ENCODE data around the gene JPT1. TPM values are rescaled to one million over a fixed set of nuclear protein-coding genes. Genes with fewer than 3 reads are reported as not detected.
A peak's percentile ranks its signal among the peaks of the same experiment; 100 is the strongest.

The JPT1 gene
- total and polyA plus RNA-seq, 10 donors: 47.1 to 192 (median 99.5) TPM

GRCh38 chr17:75109046-75109406 lies 45.3 kb downstream of the JPT1 start:
- Histone ChIP-seq H3K4me3 (peak overlapping the region; percentile 55 to 90 (median 77)), H3K36me3 (peaks cover 0 to 22% (median 0%) of the 10 kb centered on the region in 6 donors), H3K27ac (peak overlapping the region in 3 of 8 donors; percentile 87 to 91 (median 88)), H3K4me1 (peaks cover 21 to 62% (median 36%) of the 10 kb centered on the region in 6 donors), H3K9me3 (no peaks in the 10 kb centered on the region), H3K27me3 (replicated peaks in 1 of 7) (no peaks in the 10 kb centered on the region)
- DNase-seq: no peak
- WGBS, 5 donors: 2 to 8% (median 4%) methylated on average over 11 to 22 of the region's 22 CpGs
- intact Hi-C loops (cut with DNase I; ENCODE audit: low total_unique reads): no loop called here
- TF ChIP-seq POLR2AphosphoS5 (IDR thresholded peaks at IDR 0.05) (no peak), POLR2A (IDR thresholded peaks at IDR 0.05) (no peak)
- TF ChIP-seq, protein P1, sequence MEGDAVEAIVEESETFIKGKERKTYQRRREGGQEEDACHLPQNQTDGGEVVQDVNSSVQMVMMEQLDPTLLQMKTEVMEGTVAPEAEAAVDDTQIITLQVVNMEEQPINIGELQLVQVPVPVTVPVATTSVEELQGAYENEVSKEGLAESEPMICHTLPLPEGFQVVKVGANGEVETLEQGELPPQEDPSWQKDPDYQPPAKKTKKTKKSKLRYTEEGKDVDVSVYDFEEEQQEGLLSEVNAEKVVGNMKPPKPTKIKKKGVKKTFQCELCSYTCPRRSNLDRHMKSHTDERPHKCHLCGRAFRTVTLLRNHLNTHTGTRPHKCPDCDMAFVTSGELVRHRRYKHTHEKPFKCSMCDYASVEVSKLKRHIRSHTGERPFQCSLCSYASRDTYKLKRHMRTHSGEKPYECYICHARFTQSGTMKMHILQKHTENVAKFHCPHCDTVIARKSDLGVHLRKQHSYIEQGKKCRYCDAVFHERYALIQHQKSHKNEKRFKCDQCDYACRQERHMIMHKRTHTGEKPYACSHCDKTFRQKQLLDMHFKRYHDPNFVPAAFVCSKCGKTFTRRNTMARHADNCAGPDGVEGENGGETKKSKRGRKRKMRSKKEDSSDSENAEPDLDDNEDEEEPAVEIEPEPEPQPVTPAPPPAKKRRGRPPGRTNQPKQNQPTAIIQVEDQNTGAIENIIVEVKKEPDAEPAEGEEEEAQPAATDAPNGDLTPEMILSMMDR (IDR thresholded peaks at IDR 0.05 in 8 of 11, conservative IDR thresholded peaks at IDR 0.05 in 3 of 11): no peak

DNA sequence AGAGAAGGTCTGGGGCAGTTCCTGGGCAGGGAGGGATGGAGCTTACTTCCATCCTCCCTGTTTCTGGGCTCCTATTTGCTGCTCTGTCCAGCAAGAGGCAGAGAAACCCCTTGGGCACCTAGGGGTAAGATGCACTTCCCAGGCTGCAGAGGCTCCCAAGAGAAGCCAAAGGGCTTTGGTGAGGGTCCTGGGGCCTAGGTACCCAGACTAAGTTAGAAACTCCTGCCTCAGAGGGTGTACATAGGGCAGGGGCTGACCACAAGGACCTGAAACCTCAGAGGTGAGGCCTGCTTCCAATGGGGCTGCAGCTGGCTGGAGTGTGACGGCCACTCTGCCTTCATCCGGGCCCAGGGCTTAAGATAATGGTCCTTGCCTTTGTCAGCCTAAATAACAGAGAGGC lies 46.1 kb downstream of the JPT1 start:
- H3K27ac ChIP-seq: no peak overlapping the region
- peaks cover 17 to 54% (median 31%) of the 10 kb centered on the region in 6 donors for H3K4me1 ChIP-seq
- no peak for DNase-seq
- TF ChIP-seq POLR2A (IDR thresholded peaks at IDR 0.05): no peak
- TF ChIP-seq POLR2AphosphoS5 (IDR thresholded peaks at IDR 0.05): no peak
- TF ChIP-seq, protein P1 (IDR thresholded peaks at IDR 0.05 in 8 of 11, conservative IDR thresholded peaks at IDR 0.05 in 3 of 11): no peak
- no peaks in the 10 kb centered on the region for H3K9me3 ChIP-seq
- peaks cover 0 to 28% (median 0%) of the 10 kb centered on the region in 6 donors for H3K36me3 ChIP-seq
- H3K27me3 ChIP-seq (replicated peaks in 1 of 7): no peaks in the 10 kb centered on the region
- intact Hi-C loops (cut with DNase I; ENCODE audit: low total_unique reads): no loop called here
- WGBS, 5 donors: 80 to 100% (median 83%) methylated on average over 2 of the region's 2 CpGs
- no peak overlapping the region for H3K4me3 ChIP-seq

DNA sequence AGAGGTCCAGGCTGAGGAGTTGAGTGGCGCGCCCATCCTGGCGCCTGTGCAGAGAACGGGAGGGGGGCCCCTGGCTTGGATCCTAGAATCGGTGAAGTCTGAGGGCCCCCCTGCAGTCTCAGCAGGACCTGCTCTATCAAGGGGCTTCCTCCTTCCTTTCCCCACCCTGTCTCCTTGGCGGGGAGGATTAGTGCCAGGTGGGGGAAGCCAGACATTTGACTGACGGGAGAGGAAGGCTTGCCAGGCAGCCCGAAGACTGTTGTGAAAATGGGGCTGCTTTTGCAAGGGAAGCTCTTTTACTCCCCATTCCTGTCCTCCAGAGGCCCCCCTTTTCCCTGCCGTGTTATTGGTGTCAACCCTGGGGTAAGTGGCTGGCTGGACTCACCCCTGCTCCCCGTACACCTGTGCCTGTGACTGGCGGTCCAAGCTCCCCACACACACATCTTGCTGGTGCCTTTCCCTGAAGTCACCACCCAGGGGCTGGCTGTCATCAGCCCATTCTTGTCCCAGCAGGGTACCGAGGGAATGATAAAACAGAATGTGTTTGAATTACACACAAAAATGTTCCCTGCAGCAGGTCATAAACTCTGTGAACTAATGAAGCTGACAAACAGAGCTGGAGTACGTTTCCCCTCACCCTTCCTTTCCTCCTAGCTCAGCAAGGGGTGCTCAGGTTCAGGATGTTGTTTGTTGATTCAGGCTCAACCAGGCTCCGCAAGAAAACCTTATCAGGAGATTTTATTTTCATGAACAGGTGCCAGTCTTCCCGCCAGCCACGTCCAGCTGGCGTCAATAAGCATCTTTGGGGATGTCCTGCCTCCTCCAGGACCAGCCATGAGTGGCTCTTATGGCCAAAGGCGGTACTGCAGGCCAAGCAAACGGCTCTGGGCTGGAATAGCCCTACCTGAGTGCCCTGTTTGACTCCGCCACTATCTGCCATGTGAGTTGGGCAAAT lies 48.9 kb downstream of the JPT1 start:
- Histone ChIP-seq H3K9me3 (no peaks in the 10 kb centered on the region), H3K27me3 (replicated peaks in 1 of 7) (no peaks in the 10 kb centered on the region), H3K36me3 (peaks cover 0 to 32% (median 3%) of the 10 kb centered on the region in 6 donors), H3K4me1 (peaks cover 9 to 41% (median 18%) of the 10 kb centered on the region in 6 donors), H3K4me3 (no peak overlapping the region), H3K27ac (no peak overlapping the region)
- intact Hi-C loops (cut with DNase I; ENCODE audit: low total_unique reads): no loop called here
- no peak for DNase-seq
- WGBS, 5 donors: 67 to 83% (median 71%) methylated on average over 18 to 20 of the region's 20 CpGs
- TF ChIP-seq POLR2A (IDR thresholded peaks at IDR 0.05) (no peak), POLR2AphosphoS5 (IDR thresholded peaks at IDR 0.05) (no peak)
- TF ChIP-seq, protein P1 (IDR thresholded peaks at IDR 0.05 in 8 of 11, conservative IDR thresholded peaks at IDR 0.05 in 3 of 11): peak in 10 of 11 experiments; percentile 41 to 83 (median 72)

Data from spleen (tissue), 11 donors.